NT2/D1 (cell line): Measurements from ENCODE around the gene CSRNP2.

Experiments used
- DNase-seq: peaks from one replicate; pipeline ENCODE4 v3.0.0-alpha.2; 2011; ENCODE audit warnings: low read depth, low spot score
- H3K27me3 ChIP-seq: 2 replicates; pipeline ENCODE4 v1.6.0; 2011; ENCODE audit warnings: mild to moderate bottlenecking; ENCODE audit not compliant: insufficient read length, insufficient read depth
- H3K36me3 ChIP-seq: 2 replicates; pipeline ENCODE4 v1.6.1; 2011; ENCODE audit warnings: mild to moderate bottlenecking, low read length, mixed read lengths; ENCODE audit not compliant: insufficient read depth, insufficient read length
- H3K4me1 ChIP-seq: 2 replicates; pipeline ENCODE4 v1.5.1; 2011; ENCODE audit not compliant: insufficient read depth, insufficient read length
- H3K4me3 ChIP-seq: 2 replicates; pipeline ENCODE4 v1.5.1; 2011; ENCODE audit warnings: low read depth; ENCODE audit not compliant: insufficient read length
- H3K9ac ChIP-seq: 2 replicates; pipeline ENCODE4 v1.6.0; 2011; ENCODE audit warnings: low read depth; ENCODE audit not compliant: insufficient read length
- H3K9me3 ChIP-seq: 2 replicates; pipeline ENCODE4 v1.5.1; 2011; ENCODE audit warnings: mild to moderate bottlenecking, low read length; ENCODE audit not compliant: insufficient read depth
- SUZ12 ChIP-seq: IDR thresholded peaks from 2 replicates; pipeline ENCODE4 v1.6.1; 2011; ENCODE audit not compliant: insufficient read length, insufficient read depth; ENCODE audit errors: extremely low read depth
- YY1 ChIP-seq: IDR thresholded peaks from 2 replicates; pipeline ENCODE4 v1.6.1; 2011; ENCODE audit not compliant: insufficient read length, insufficient read depth
- ZNF274 ChIP-seq: IDR thresholded peaks from 2 replicates; pipeline ENCODE4 v1.6.1; 2011; ENCODE audit warnings: mild to moderate bottlenecking, low read depth, low read length

CSRNP2 gene, protein sequence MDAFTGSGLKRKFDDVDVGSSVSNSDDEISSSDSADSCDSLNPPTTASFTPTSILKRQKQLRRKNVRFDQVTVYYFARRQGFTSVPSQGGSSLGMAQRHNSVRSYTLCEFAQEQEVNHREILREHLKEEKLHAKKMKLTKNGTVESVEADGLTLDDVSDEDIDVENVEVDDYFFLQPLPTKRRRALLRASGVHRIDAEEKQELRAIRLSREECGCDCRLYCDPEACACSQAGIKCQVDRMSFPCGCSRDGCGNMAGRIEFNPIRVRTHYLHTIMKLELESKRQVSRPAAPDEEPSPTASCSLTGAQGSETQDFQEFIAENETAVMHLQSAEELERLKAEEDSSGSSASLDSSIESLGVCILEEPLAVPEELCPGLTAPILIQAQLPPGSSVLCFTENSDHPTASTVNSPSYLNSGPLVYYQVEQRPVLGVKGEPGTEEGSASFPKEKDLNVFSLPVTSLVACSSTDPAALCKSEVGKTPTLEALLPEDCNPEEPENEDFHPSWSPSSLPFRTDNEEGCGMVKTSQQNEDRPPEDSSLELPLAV

DNA sequence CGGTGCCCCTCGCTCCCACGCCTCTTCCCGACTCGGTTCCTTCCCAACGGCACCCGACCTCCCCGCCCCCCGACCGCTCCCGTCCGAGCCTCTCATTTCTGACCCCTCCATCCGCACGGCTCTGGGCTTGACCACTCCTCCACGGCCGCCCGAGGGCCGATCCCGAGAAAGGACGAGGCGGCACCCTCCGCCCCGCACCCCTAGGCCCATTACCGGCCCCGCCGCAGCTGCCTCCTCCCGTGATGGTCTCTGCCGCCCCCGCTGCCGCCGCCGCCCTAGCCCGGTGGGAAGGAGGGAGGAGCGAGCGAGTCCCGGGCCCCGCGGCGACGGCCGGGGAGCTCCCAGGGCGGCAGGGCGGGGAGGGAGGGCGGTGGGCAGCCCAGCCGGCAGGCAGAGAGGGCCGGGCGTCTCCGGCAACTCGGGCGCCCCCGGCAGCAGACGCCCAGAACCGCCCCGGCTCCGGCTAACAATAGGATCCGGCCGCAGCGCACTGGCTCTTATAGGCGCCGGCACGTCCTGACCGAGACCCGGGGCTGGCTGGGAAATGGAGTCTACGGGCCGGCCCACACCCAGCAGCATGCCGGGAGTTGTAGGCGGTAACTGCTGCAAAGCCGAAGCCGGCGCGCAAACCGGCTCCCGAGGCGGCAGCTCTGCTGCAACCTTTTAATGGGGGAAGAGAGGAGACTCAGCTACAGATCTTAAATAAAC, at the start of gene CSRNP2:
CSRNP2 (minus strand) TSS at position 471 of the 708 bp plus-strand sequence. CDS start 7,035 bp downstream, outside the sequence.
- TF ChIP-seq SUZ12 (no peak), YY1 (no peak), ZNF274 (no peak)
- peak within 1 kb of the TSS; percentile 86 for H3K4me3 ChIP-seq

DNA sequence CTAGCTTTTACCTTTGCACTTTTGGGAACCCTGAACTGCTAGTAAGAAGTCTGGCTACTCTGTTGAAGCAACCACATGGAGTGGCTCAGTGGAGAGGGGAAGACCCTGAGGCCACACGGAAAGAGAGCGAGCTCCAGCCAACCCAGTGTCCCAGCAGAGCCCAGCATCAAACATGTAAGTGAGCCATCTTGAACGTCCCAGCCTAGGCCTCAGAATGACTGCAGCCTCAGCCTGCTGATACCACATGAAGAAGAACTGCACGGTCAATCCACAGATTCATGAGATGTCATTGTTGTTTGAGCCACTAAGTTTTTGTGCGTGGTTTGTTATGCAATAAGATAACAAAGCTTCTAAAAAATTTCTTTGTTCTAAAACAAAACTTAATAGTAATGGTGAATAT, 49.3 kb upstream of the CSRNP2 start:
- Histone ChIP-seq H3K36me3 (peaks cover 26% of the 10 kb centered on the region), H3K9me3 (no peaks in the 10 kb centered on the region), H3K9ac (no peak overlapping the region), H3K4me3 (no peak overlapping the region), H3K4me1 (no peaks in the 10 kb centered on the region), H3K27me3 (no peaks in the 10 kb centered on the region)
- DNase-seq, result no peak
- TF ChIP-seq SUZ12 (no peak), ZNF274 (no peak), YY1 (no peak)

More for the DNA sequence above, at the start of gene CSRNP2:
- H3K9ac ChIP-seq, result peak within 1 kb of the TSS; percentile 91
- no peaks in the 10 kb centered on the region for H3K27me3 ChIP-seq
- no peaks in the 10 kb centered on the region for H3K9me3 ChIP-seq
- DNase-seq, result peak; percentile 97
- peaks cover 2% of the 10 kb centered on the region for H3K4me1 ChIP-seq
- H3K36me3 ChIP-seq, result no peaks in the 10 kb centered on the region

DNA sequence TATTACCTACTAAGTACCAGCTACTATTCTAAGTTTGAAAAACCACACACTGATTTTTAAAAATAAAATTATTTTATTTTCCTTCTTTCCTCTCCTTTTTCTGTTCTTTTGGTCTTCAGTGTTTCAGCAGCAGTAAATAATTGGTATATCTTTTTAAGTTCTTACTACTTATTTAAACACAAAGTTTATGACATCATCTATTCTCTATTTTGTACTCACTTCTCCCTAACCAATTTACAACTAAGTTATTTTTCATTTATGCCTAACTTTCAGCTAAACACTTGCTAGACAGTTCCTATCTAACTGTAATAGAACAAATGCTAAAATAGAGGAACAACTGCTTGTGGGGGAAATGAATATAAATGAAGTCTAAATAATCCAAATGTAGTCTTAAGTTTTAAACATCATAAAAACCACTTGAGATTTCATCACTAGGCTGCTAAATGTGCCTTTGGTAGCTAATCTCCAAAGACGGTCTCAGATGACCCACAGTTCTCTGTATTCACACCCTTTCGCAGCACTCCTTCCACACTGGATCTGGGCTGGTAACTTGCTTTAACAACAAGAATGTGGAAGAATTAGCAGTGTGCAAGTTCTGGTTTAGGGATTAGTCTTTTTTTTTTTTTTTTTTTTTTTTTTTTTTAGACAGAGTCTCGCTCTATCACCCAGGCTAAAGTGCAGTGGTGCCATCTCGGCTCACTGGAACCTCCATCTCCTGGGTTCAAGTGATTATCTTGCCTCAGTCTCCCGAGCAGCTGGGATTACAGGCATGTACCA, 48.5 kb upstream of the CSRNP2 start:
- Histone ChIP-seq H3K27me3 (no peaks in the 10 kb centered on the region), H3K36me3 (peaks cover 25% of the 10 kb centered on the region), H3K4me3 (no peak overlapping the region), H3K4me1 (no peaks in the 10 kb centered on the region), H3K9ac (no peak overlapping the region), H3K9me3 (no peaks in the 10 kb centered on the region)
- TF ChIP-seq ZNF274 (no peak), SUZ12 (no peak)
- DNase-seq, result no peak

DNA sequence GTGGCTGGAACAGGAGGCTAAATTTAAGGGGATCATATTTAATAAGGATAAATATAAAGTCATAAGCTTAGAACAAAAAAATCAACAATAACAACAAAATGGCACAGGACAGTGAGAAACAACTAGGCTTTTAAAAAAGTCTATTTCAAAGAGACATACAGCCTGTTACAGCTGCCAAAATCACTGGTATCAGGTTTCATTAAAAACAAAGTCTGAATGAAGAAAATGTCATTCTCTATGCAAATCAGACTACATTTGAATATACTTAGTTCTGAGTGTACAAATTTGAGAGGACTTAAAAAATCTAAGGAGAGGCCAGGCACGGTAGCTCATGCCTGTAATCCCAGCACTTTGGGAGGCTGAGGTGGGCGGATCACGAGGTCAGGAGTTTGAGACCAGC, 45.5 kb upstream of the CSRNP2 start:
- no peak overlapping the region for H3K4me3 ChIP-seq
- no peak for TF ChIP-seq ZNF274
- no peak for TF ChIP-seq YY1
- TF ChIP-seq SUZ12, result no peak

DNA sequence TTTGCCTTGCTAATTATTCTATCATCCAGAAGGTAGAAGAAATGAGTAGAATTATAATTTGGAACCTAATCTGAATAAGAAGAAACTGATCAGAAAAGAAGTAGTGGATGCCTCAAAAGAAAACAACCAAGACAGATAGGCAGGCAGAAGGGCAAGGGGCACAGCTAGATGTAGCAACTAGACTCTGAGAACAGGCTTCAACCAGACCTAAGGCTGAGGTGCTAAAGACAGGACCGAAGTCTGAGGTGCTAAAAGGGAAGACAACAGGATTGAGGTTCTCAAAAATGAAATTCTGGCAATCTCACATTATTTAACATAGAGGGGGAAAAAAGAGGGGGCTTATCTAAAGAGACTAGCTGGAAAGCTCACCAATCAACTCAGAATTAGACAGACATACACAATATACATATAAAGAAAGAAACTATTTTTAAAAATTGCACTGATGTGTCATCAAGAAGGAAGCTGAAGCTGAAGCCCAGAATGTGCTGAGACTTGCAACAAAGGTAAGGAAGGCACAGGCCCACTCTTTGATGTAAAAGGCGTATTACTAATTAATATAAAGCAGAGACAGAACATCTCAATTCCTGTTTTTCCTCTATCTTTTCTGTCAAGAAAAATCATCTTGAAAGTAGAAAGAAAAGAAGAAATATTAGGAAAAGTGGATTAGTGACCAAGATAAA, 43.8 kb upstream of the CSRNP2 start:
- H3K9me3 ChIP-seq, result no peaks in the 10 kb centered on the region
- H3K4me1 ChIP-seq, result peaks cover 7% of the 10 kb centered on the region
- H3K36me3 ChIP-seq, result peaks cover 17% of the 10 kb centered on the region
- no peak for DNase-seq
- no peak overlapping the region for H3K4me3 ChIP-seq
- H3K27me3 ChIP-seq, result no peaks in the 10 kb centered on the region
- no peak overlapping the region for H3K9ac ChIP-seq
- TF ChIP-seq YY1, result no peak
- TF ChIP-seq SUZ12, result no peak
- no peak for TF ChIP-seq ZNF274

More for the DNA sequence above, 45.5 kb upstream of the CSRNP2 start:
- Histone ChIP-seq H3K9ac (no peak overlapping the region), H3K36me3 (peaks cover 17% of the 10 kb centered on the region), H3K27me3 (no peaks in the 10 kb centered on the region), H3K4me1 (peaks cover 7% of the 10 kb centered on the region), H3K9me3 (no peaks in the 10 kb centered on the region)
- no peak for DNase-seq

DNA sequence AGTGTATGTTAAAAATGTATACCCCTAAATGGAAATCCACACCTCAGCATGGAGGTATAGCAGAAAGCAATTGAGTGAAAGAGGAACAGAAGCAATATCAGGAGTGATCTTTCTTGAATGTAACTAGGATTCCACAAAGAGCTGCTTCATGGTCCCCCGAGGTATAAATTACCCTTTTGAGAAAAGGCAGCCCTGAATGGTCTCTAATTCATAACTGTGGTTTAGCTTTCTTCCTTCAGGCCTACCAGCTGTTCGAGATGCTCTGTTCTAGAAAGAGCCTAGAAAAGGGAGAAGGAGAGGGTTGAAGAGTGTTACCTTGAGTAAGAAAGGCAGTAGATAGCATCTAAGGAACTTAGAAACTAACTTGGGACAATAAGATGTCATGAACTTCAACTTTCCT, 42.9 kb upstream of the CSRNP2 start:
- H3K9ac ChIP-seq, result no peak overlapping the region
- peaks cover 17% of the 10 kb centered on the region for H3K36me3 ChIP-seq
- no peaks in the 10 kb centered on the region for H3K27me3 ChIP-seq
- no peaks in the 10 kb centered on the region for H3K9me3 ChIP-seq
- no peak for DNase-seq
- peaks cover 7% of the 10 kb centered on the region for H3K4me1 ChIP-seq
- TF ChIP-seq SUZ12 (no peak), ZNF274 (no peak), YY1 (no peak)
- no peak overlapping the region for H3K4me3 ChIP-seq
